H9 (cell line): ENCODE results near the gene ERC1. TPM values are rescaled to one million over a fixed set of nuclear protein-coding genes. Genes with fewer than 3 reads are reported as not detected.

ENCODE experiments used
- DNase-seq: peaks from one replicate; pipeline ENCODE4 v3.0.0-alpha.2; 2017
- H2AFZ ChIP-seq: one replicate; pipeline ENCODE4 v1.6.1; 2013; ENCODE audit warnings: mild to moderate bottlenecking, low read length, control low read depth, moderate library complexity
- H2AK5ac ChIP-seq: 2 replicates; pipeline ENCODE4 v1.6.1; 2013; ENCODE audit warnings: low read length, control low read depth, mixed read lengths; ENCODE audit not compliant: insufficient read length
- H2BK120ac ChIP-seq: one replicate; pipeline ENCODE4 v1.6.1; 2013; ENCODE audit warnings: low read depth, mild to moderate bottlenecking, low read length, control low read depth, inconsistent platforms; ENCODE audit not compliant: poor library complexity, severe bottlenecking
- H2BK12ac ChIP-seq: 2 replicates; pipeline ENCODE4 v1.6.1; 2013; ENCODE audit warnings: low read length, control low read depth, mixed read lengths, low read depth; ENCODE audit not compliant: insufficient read length
- H2BK15ac ChIP-seq: 2 replicates; pipeline ENCODE4 v1.6.1; 2013; ENCODE audit warnings: low read depth, low read length, control low read depth
- H2BK20ac ChIP-seq: one replicate; pipeline ENCODE4 v1.6.1; 2013; ENCODE audit warnings: low read depth, mild to moderate bottlenecking, low read length, control low read depth, inconsistent platforms; ENCODE audit not compliant: poor library complexity, severe bottlenecking
- H2BK5ac ChIP-seq: 2 replicates; pipeline ENCODE4 v1.6.1; 2013; ENCODE audit warnings: low read length, control low read depth, mixed read lengths; ENCODE audit not compliant: insufficient read length
- H3K14ac ChIP-seq: 2 replicates; pipeline ENCODE4 v1.6.1; 2013; ENCODE audit warnings: low read length, control low read depth; ENCODE audit not compliant: insufficient read depth
- H3K18ac ChIP-seq: 2 replicates; pipeline ENCODE4 v1.6.1; 2013; ENCODE audit warnings: low read depth, mild to moderate bottlenecking, mixed read lengths, low read length, control low read depth; ENCODE audit not compliant: insufficient read length
- H3K23ac ChIP-seq: 2 replicates; pipeline ENCODE4 v1.6.1; 2013; ENCODE audit warnings: low read length, control low read depth, mixed read lengths, low read depth; ENCODE audit not compliant: insufficient read length
- H3K23me2 ChIP-seq: 2 replicates; pipeline ENCODE4 v1.6.1; 2013; ENCODE audit warnings: low read depth, mild to moderate bottlenecking, mixed read lengths, low read length, control low read depth; ENCODE audit not compliant: insufficient read length, poor library complexity, severe bottlenecking
- H3K27ac ChIP-seq: 2 replicates; pipeline ENCODE4 v1.5.1; 2013; ENCODE audit warnings: low read length, control low read depth, mixed read lengths, low read depth; ENCODE audit not compliant: insufficient read length
- H3K27me3 ChIP-seq: 2 replicates; pipeline ENCODE4 v1.6.1; 2013; ENCODE audit warnings: low read length, control low read depth, inconsistent platforms; ENCODE audit not compliant: insufficient read depth
- H3K4ac ChIP-seq: 2 replicates; pipeline ENCODE4 v1.6.1; 2013; ENCODE audit warnings: low read depth, mild to moderate bottlenecking, control low read depth, inconsistent platforms, low read length, moderate library complexity
- H3K4me1 ChIP-seq: 2 replicates; pipeline ENCODE4 v1.6.1; 2013; ENCODE audit warnings: low read length, control low read depth, inconsistent platforms; ENCODE audit not compliant: insufficient read depth
- H3K4me2 ChIP-seq: 2 replicates; pipeline ENCODE4 v1.6.1; 2013; ENCODE audit warnings: low read length, control low read depth, mixed read lengths; ENCODE audit not compliant: insufficient read length, insufficient read depth
- H3K56ac ChIP-seq: 2 replicates; pipeline ENCODE4 v1.6.1; 2013; ENCODE audit warnings: low read depth, mild to moderate bottlenecking, mixed read lengths, low read length, control low read depth; ENCODE audit not compliant: insufficient read length
- H3K79me1 ChIP-seq: 2 replicates; pipeline ENCODE4 v1.6.1; 2013; ENCODE audit warnings: low read depth, mild to moderate bottlenecking, moderate library complexity, low read length, control low read depth, inconsistent platforms; ENCODE audit not compliant: insufficient read depth, poor library complexity, severe bottlenecking
- H3K79me2 ChIP-seq: 2 replicates; pipeline ENCODE4 v1.6.1; 2013; ENCODE audit warnings: low read length, control low read depth, inconsistent platforms; ENCODE audit not compliant: insufficient read depth
- H3K9ac ChIP-seq: 2 replicates; pipeline ENCODE4 v1.6.1; 2013; ENCODE audit warnings: low read length, control low read depth, mixed read lengths; ENCODE audit not compliant: insufficient read length; ENCODE audit errors: extremely low read depth
- H3K9me3 ChIP-seq: one replicate; pipeline ENCODE4 v1.6.1; 2013; ENCODE audit warnings: low read depth, low read length, inconsistent platforms; ENCODE audit not compliant: control insufficient read depth
- H3T11ph ChIP-seq: one replicate; pipeline ENCODE4 v1.6.1; 2013; ENCODE audit warnings: mild to moderate bottlenecking, low read length, control low read depth, inconsistent platforms
- H4K20me1 ChIP-seq: one replicate; pipeline ENCODE4 v1.6.1; 2013; ENCODE audit not compliant: control insufficient read depth, insufficient read length, insufficient read depth
- H4K5ac ChIP-seq: 2 replicates; pipeline ENCODE4 v1.6.1; 2013; ENCODE audit warnings: low read depth, mild to moderate bottlenecking, mixed read lengths, low read length, control low read depth; ENCODE audit not compliant: insufficient read length
- H4K8ac ChIP-seq: replicated peaks from 2 replicates; pipeline ENCODE4 v1.6.1; 2013; ENCODE audit warnings: low read length, control low read depth, mixed read lengths, low read depth; ENCODE audit not compliant: insufficient read length
- H4K91ac ChIP-seq: 2 replicates; pipeline ENCODE4 v1.6.1; 2013; ENCODE audit warnings: low read depth, mild to moderate bottlenecking, moderate library complexity, mixed read lengths, low read length, control low read depth; ENCODE audit not compliant: insufficient read length
- H3K27ac Mint-ChIP-seq, 3 experiments: 2 replicates in 2 of 3; 3 replicates in 1 of 3; pipeline ENCODE4 v1.8.0; 2020 to 2021; ENCODE audit warnings: mixed read lengths in 3 of 3, mild to moderate bottlenecking in 1 of 3, moderate library complexity in 1 of 3
- H3K27me3 Mint-ChIP-seq: 2 replicates; pipeline ENCODE4 v1.8.0; 2021; ENCODE audit warnings: low read depth, mild to moderate bottlenecking, moderate library complexity, mixed read lengths
- H3K36me3 Mint-ChIP-seq, 3 experiments: 2 replicates in 2 of 3; 3 replicates in 1 of 3; pipeline ENCODE4 v1.8.0; 2020 to 2021; ENCODE audit warnings: low read depth in 3 of 3, mixed read lengths in 3 of 3; ENCODE audit not compliant: insufficient read depth in 1 of 3
- H3K4me1 Mint-ChIP-seq, 2 experiments: 2 replicates each; pipeline ENCODE4 v1.8.0; 2020; ENCODE audit warnings: mixed read lengths in 2 of 2
- H3K4me3 Mint-ChIP-seq, 2 experiments: 2 replicates in 1 of 2; 3 replicates in 1 of 2; pipeline ENCODE4 v1.8.0; 2020 to 2021; ENCODE audit warnings: mild to moderate bottlenecking in 2 of 2, mixed read lengths in 2 of 2, moderate library complexity in 1 of 2
- H3K9me3 Mint-ChIP-seq, 2 experiments: 2 replicates in 1 of 2; 3 replicates in 1 of 2; pipeline ENCODE4 v1.8.0; 2020; ENCODE audit warnings: mild to moderate bottlenecking in 2 of 2, mixed read lengths in 2 of 2, moderate library complexity in 1 of 2
- WGBS: extraction: QIAGEN DNeasy Blood & Tissue Kit; methylation state at CpG from one replicate; pipeline ENCODE4 v1.1.7; 2013; ENCODE audit warnings: missing lambda C conversion rate, low lambda C conversion rate, mixed read lengths; ENCODE audit not compliant: insufficient read length; ENCODE audit errors: extremely low coverage; 5-methylcytosine and 5-hydroxymethylcytosine counted together
- total RNA-seq: library from RNA; stranded (reverse); gene quantifications from 2 replicates; pipeline ENCODE4 v1.2.1, GENCODE V29; 2021
- TF ChIP-seq, protein P1 (sequence below): fragments of 200-600 bp; sonication (generic); conservative IDR thresholded peaks from 3 replicates; pipeline ENCODE4 v1.8.0; 2021; ENCODE audit warnings: antibody characterized with exemption, mild to moderate bottlenecking

The ERC1 gene
- total RNA-seq, 1 experiment from 2014 or later, result 51.2 TPM

DNA sequence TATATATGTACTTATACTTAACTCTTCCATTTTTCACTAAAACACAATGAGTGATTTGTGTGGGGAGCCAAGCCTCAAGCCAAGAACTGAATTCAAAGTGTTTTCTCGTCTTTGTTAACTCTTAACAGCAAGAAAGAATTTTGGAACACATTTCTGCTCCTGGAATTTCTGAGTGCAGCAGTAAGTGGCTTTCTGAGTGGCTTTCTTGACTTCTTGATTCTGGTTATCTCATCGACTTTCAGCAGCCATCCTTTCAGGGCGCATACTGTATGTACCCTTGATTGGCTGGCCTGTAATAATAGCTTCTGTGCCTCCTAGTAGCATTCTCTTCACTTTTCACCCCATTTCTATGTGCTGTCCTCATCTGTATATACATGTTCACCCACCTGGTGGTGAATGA is 446.0 kb downstream of the ERC1 start:
- Histone ChIP-seq H3K56ac (no peak overlapping the region), H3K79me2 (no peaks in the 10 kb centered on the region), H2BK15ac (no peak overlapping the region), H3T11ph (no peak overlapping the region), H2BK120ac (no peak overlapping the region), H3K27ac (no peak overlapping the region), H3K4me2 (no peak overlapping the region), H3K14ac (no peak overlapping the region), H4K8ac (no peak overlapping the region), H3K27me3 (no peaks in the 10 kb centered on the region), H2BK12ac (no peak overlapping the region), H3K9ac (no peak overlapping the region), H2AK5ac (no peak overlapping the region), H3K4me1 (no peaks in the 10 kb centered on the region), H3K18ac (no peak overlapping the region), H3K23me2 (no peaks in the 10 kb centered on the region), H3K23ac (no peak overlapping the region), H3K79me1 (no peaks in the 10 kb centered on the region), H3K4ac (no peak overlapping the region), H4K20me1 (no peaks in the 10 kb centered on the region), H4K5ac (no peak overlapping the region), H4K91ac (no peak overlapping the region), H2BK20ac (no peak overlapping the region), H2AFZ (no peak overlapping the region), H2BK5ac (no peak overlapping the region), H3K9me3 (no peaks in the 10 kb centered on the region)
- Mint-ChIP-seq H3K27ac (no peak overlapping the region), H3K4me1 (no peaks in the 10 kb centered on the region), H3K36me3 (no peaks in the 10 kb centered on the region; a peak in 2 of 7 replicates), H3K4me3 (no peak overlapping the region), H3K27me3 (no peaks in the 10 kb centered on the region), H3K9me3 (no peaks in the 10 kb centered on the region; a peak in 1 of 5 replicates)
- no peak for DNase-seq
- TF ChIP-seq, protein P1, sequence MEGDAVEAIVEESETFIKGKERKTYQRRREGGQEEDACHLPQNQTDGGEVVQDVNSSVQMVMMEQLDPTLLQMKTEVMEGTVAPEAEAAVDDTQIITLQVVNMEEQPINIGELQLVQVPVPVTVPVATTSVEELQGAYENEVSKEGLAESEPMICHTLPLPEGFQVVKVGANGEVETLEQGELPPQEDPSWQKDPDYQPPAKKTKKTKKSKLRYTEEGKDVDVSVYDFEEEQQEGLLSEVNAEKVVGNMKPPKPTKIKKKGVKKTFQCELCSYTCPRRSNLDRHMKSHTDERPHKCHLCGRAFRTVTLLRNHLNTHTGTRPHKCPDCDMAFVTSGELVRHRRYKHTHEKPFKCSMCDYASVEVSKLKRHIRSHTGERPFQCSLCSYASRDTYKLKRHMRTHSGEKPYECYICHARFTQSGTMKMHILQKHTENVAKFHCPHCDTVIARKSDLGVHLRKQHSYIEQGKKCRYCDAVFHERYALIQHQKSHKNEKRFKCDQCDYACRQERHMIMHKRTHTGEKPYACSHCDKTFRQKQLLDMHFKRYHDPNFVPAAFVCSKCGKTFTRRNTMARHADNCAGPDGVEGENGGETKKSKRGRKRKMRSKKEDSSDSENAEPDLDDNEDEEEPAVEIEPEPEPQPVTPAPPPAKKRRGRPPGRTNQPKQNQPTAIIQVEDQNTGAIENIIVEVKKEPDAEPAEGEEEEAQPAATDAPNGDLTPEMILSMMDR, result no peak
- WGBS, result no CpG with 5 or more reads among the region's 3 CpGs
